ENCODE measurements around the gene ELMO1.

DNA sequence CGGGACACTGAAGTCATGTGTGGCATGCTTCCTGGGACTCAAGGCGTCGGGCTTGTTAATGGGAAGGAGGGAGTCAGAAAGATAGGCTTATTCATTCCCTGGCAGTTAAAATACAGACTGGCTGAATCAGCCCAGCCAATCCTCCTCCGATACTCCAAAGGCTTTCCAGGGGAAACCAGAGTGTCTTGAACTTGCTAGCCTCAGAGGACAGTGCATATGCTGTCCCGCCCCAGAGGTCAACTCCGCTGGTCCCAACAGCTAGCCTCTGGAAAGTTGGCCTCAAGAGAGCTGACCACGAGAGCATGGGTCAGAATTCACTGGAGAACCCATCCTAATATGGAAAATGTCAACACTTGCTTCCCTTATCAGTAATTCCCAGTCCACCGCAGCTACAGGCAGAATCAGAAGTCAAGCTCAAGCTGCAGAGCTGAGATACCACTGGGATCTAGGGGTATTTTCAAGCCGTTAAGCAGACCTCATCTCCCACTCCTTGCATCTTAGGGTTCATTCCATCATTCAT is 43.0 kb downstream of the ELMO1 start:
- TF ChIP-seq, protein P1, sequence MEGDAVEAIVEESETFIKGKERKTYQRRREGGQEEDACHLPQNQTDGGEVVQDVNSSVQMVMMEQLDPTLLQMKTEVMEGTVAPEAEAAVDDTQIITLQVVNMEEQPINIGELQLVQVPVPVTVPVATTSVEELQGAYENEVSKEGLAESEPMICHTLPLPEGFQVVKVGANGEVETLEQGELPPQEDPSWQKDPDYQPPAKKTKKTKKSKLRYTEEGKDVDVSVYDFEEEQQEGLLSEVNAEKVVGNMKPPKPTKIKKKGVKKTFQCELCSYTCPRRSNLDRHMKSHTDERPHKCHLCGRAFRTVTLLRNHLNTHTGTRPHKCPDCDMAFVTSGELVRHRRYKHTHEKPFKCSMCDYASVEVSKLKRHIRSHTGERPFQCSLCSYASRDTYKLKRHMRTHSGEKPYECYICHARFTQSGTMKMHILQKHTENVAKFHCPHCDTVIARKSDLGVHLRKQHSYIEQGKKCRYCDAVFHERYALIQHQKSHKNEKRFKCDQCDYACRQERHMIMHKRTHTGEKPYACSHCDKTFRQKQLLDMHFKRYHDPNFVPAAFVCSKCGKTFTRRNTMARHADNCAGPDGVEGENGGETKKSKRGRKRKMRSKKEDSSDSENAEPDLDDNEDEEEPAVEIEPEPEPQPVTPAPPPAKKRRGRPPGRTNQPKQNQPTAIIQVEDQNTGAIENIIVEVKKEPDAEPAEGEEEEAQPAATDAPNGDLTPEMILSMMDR (IDR thresholded peaks at IDR 0.05; ENCODE audit: poor library complexity), result no peak
- no peak for TF ChIP-seq EZH2phosphoT487 (IDR thresholded peaks at IDR 0.05; ENCODE audit: low read depth, severe bottlenecking, unreplicated experiment)

All from hepatocyte (in vitro differentiated cells).